ENCODE measurements around the gene LSM2. TPM values are rescaled to one million over a fixed set of nuclear protein-coding genes. Genes with fewer than 3 reads are reported as not detected.

LSM2 gene
- total and polyA plus RNA-seq, 9 of the 15 experiments (the other 6 are each of a cell fraction or from before 2014, with no cell fraction given) = 154 to 407 (median 223) TPM

DNA sequence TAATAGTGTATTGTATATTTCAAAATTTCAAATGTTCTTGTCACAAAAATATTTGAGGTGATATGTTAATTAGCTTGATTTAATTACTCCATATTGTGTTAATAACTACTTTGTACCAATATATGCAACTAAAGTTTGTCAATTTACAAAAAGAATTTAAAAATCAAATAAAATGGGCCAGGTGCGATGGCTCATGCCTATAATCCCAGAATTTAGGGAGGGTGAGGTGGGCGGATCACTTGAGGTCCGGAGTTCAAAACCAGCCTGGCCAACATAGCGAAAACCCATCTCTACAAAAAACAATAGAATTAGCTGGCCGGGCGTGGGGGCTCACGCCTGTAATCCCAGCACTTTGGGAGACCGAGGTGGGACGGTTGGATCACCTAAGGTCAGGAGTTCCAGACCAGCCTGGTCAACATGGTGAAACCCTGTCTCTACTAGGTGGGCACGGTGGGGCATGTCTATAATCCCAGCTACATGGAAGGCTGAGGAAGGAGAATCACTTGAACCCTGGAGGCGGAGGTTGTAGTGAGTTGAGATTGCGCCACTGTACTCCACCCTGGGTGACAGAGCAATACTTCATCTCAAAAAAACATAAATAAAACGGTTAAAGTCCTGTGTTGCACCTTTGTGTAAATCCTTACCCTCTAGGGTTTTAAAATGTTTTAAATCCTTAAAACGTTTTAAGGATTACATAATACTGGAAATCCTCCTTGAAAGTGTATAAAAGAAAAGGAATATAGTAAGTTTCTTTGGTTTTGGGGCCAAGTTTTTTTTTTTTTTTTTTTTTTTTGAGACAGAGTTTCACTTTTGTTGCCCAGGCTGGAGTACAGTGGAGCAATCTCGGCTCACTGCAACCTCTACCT, 24.8 kb upstream of the LSM2 start (continued):
- TF ChIP-seq, protein P1, sequence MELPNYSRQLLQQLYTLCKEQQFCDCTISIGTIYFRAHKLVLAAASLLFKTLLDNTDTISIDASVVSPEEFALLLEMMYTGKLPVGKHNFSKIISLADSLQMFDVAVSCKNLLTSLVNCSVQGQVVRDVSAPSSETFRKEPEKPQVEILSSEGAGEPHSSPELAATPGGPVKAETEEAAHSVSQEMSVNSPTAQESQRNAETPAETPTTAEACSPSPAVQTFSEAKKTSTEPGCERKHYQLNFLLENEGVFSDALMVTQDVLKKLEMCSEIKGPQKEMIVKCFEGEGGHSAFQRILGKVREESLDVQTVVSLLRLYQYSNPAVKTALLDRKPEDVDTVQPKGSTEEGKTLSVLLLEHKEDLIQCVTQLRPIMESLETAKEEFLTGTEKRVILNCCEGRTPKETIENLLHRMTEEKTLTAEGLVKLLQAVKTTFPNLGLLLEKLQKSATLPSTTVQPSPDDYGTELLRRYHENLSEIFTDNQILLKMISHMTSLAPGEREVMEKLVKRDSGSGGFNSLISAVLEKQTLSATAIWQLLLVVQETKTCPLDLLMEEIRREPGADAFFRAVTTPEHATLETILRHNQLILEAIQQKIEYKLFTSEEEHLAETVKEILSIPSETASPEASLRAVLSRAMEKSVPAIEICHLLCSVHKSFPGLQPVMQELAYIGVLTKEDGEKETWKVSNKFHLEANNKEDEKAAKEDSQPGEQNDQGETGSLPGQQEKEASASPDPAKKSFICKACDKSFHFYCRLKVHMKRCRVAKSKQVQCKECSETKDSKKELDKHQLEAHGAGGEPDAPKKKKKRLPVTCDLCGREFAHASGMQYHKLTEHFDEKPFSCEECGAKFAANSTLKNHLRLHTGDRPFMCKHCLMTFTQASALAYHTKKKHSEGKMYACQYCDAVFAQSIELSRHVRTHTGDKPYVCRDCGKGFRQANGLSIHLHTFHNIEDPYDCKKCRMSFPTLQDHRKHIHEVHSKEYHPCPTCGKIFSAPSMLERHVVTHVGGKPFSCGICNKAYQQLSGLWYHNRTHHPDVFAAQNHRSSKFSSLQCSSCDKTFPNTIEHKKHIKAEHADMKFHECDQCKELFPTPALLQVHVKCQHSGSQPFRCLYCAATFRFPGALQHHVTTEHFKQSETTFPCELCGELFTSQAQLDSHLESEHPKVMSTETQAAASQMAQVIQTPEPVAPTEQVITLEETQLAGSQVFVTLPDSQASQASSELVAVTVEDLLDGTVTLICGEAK (IDR thresholded peaks at IDR 0.05) = 0 out of 2 replicates have a peak, but pooled peaks have one; percentile 13
- TF ChIP-seq, protein P1 (CRISPR knock-in tag; IDR thresholded peaks at IDR 0.05) = no peak
- TF ChIP-seq ZBTB2 (IDR thresholded peaks at IDR 0.05) (no peak; the same call in none of the 2 replicates), CEBPG (CRISPR knock-in tag; IDR thresholded peaks at IDR 0.05) (peak; percentile 89), CEBPG (tag; conservative IDR thresholded peaks at IDR 0.05 in 1 of 2, IDR thresholded peaks at IDR 0.05 in 1 of 2) (peak; percentile 83 to 95), SAFB (IDR thresholded peaks at IDR 0.05; ENCODE audit: borderline replicate concordance, low read depth, low read length) (no peak), FOXA1 (IDR thresholded peaks at IDR 0.05; ENCODE audit: borderline replicate concordance) (no peak), CBX5 (IDR thresholded peaks at IDR 0.05; ENCODE audit: borderline replicate concordance, low read depth) (no peak), TARDBP (IDR thresholded peaks at IDR 0.05) (0 out of 2 replicates have a peak, but pooled peaks have one; percentile 38), ZNF224 (CRISPR knock-in tag; IDR thresholded peaks at IDR 0.05) (no peak), ZNF436 (CRISPR knock-in tag; IDR thresholded peaks at IDR 0.05) (no peak), NBN (IDR thresholded peaks at IDR 0.05; ENCODE audit: low read depth) (peak; percentile 70; the same call in 1 of the 2 replicates), PRMT5 (CRISPR knock-in tag; IDR thresholded peaks at IDR 0.05) (no peak), ZNF431 (CRISPR knock-in tag; IDR thresholded peaks at IDR 0.05) (0 out of 2 replicates have a peak, but pooled peaks have one; percentile 33), ZC3H8 (IDR thresholded peaks at IDR 0.05) (no peak), HDAC8 (tag; IDR thresholded peaks at IDR 0.05) (no peak), KLF6 (CRISPR knock-in tag; IDR thresholded peaks at IDR 0.05; ENCODE audit: borderline replicate concordance) (no peak; the same call in none of the 2 replicates), EP300 (IDR thresholded peaks at IDR 0.05; ENCODE audit: low read length) (0 out of 2 replicates have a peak, but pooled peaks have one; percentile 28), PHB (CRISPR knock-in tag; IDR thresholded peaks at IDR 0.05) (peak; percentile 92; the same call in 1 of the 2 replicates)
